Measurements from ENCODE around the gene MGRN1.

Gene MGRN1

DNA sequence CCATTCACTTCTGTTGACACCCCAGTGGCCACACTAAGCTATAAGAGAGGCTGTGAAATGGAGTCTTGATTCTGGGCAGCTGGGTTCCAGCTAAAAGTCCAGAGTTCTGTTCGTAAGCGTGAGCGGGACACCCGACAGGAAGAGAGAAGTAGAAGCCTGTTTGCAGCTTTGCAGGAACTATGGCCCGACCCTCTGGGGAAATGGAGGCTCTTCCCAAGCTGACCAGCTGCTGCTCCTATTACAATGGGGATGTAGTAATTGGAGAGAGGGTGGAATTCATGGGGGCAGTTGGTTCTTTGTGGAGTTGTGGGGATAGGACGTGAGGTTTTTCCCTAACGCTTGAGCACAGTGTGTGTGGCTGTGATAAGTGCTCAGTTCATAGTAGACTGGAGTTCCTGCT, 38.3 kb upstream of the MGRN1 start:
- H3K4me3 ChIP-seq (ENCODE audit: low read length): no peak overlapping the region
- no peak for DNase-seq (ENCODE audit: low read depth)
- TF ChIP-seq, protein P1, sequence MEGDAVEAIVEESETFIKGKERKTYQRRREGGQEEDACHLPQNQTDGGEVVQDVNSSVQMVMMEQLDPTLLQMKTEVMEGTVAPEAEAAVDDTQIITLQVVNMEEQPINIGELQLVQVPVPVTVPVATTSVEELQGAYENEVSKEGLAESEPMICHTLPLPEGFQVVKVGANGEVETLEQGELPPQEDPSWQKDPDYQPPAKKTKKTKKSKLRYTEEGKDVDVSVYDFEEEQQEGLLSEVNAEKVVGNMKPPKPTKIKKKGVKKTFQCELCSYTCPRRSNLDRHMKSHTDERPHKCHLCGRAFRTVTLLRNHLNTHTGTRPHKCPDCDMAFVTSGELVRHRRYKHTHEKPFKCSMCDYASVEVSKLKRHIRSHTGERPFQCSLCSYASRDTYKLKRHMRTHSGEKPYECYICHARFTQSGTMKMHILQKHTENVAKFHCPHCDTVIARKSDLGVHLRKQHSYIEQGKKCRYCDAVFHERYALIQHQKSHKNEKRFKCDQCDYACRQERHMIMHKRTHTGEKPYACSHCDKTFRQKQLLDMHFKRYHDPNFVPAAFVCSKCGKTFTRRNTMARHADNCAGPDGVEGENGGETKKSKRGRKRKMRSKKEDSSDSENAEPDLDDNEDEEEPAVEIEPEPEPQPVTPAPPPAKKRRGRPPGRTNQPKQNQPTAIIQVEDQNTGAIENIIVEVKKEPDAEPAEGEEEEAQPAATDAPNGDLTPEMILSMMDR (conservative IDR thresholded peaks at IDR 0.05; ENCODE audit: low read depth, low read length): no peak

DNA sequence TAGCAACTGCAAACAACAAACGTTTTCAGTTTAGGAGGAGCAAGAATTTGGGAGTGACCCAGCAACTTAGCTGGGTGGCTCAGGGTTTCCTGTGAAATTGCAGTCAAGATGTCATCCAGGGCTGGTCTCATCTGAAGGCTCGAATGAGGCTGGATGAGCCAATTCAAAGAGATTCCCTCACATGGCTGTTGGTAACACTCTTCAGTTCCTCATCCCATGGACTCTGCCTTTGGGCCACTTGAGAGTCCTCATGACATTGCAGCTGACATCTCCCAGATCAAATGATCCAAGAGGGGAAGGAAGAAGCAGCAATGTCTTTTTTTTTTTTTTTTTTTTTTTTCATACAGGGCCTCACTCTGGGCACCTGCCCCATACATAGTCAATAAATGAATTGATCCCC, 36.2 kb upstream of the MGRN1 start:
- no peak overlapping the region for H3K4me3 ChIP-seq (ENCODE audit: low read length)
- no peak for DNase-seq (ENCODE audit: low read depth)
- TF ChIP-seq, protein P1 (conservative IDR thresholded peaks at IDR 0.05; ENCODE audit: low read depth, low read length): no peak

DNA sequence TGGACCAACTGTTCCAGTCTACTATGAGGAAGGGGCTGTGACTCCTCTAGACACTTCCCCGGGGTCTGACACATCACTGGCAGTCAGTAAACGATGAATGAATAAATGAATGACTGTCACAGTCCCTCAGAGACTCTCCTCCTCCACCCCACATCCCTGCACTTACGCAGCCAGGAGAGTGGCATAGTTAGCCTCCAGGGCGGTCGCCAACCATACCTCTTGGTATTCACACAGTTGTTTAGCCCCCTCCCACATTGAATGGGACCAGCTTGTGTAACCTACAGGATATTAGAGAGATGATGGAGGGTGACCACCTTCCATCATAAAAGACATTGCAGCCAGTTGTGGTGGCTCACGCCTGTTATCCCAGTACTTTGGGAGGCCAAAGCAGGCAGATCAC, 35.7 kb upstream of the MGRN1 start:
- TF ChIP-seq, protein P1 (conservative IDR thresholded peaks at IDR 0.05; ENCODE audit: low read depth, low read length): no peak
- no peak for DNase-seq (ENCODE audit: low read depth)
- H3K4me3 ChIP-seq (ENCODE audit: low read length): no peak overlapping the region

DNA sequence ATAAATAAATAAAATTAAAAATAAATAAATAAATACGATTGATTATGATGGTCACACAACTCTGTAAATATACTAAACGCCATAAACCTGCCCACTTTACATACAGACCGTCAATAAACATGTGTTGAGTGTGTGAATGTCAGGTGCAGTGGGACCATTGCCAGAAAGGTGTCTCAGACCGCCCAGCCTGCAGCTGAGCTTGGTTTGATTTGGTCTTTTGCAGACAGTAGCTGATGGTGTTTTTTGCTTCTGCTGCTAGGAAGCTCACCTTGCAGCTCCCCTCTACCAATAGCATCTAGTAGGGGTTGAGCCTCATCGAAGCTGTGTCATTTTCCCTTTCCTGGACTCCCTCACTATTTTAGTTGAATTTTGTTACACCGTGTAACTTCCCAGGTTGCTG, 33.4 kb upstream of the MGRN1 start:
- no peak for DNase-seq (ENCODE audit: low read depth)
- no peak overlapping the region for H3K4me3 ChIP-seq (ENCODE audit: low read length)
- TF ChIP-seq, protein P1 (conservative IDR thresholded peaks at IDR 0.05; ENCODE audit: low read depth, low read length): no peak

DNA sequence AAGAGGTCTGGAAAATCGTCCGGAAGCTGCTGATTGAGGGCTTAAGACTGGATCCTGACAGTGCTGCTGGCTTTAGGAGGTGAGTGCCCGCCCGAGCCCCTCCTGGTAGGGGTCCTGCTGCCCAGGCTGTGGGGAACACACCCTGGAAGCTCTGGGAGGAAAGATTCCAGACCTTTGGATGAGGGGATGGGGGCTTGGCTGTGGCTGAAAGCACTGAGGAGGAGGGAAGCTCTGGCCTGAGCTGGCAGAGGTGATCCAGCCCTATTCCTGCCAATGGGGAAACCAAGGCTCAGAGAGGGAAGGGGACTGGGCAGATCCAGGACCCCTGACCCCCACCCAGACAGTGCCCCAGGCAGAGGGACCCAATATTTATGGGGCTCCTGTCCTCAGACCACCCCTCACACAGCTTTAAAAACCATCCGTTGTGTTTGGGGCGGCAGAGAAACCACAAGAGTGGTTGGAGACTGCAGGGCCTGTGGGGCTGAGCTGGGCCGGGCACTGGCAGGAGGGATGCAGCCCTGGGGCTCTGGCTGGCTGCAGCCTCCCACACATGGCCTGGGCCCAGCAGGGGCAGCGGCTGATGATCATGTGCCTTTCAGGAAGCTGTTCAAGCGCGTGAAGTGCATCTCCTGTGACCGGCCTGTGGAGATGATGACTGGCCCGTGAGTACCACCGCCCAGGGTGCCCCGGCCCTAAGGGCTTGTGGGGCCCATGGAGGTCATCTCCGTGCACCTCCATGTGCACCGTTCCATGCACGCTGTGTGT, 32.7 kb upstream of the MGRN1 start:
- no peak for DNase-seq (ENCODE audit: low read depth)
- TF ChIP-seq, protein P1 (conservative IDR thresholded peaks at IDR 0.05; ENCODE audit: low read depth, low read length): no peak
- H3K4me3 ChIP-seq (ENCODE audit: low read length): no peak overlapping the region

DNA sequence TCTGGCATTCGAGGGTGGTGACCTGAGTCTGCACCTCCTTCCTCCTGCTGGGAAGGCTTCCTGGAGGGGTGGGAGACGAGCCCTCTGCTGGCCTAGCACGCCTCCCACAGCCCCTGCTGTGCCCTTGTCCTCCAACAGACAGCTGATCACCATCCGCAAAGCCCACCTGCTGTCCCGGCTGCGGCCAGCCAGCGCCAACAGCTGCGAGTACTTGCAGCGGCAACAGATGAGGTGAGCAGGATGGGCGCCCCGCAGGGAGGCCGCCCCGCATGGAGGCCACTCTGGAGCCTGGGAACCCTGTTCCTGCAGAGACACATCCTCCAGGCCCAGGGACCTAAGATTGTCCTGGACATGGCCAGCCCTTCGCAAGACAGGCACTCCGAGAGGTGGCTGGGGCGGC, 31.5 kb upstream of the MGRN1 start:
- TF ChIP-seq, protein P1 (conservative IDR thresholded peaks at IDR 0.05; ENCODE audit: low read depth, low read length): no peak
- no peak overlapping the region for H3K4me3 ChIP-seq (ENCODE audit: low read length)
- DNase-seq (ENCODE audit: low read depth): no peak

Data from retinal pigment epithelial cell (primary cell).